ENCODE data around the gene ZER1. TPM values are rescaled to one million over a fixed set of nuclear protein-coding genes. Genes with fewer than 3 reads are reported as not detected.

ZER1 gene
- total RNA-seq, 1 donor from 2014 or later, result 24.2 TPM

DNA sequence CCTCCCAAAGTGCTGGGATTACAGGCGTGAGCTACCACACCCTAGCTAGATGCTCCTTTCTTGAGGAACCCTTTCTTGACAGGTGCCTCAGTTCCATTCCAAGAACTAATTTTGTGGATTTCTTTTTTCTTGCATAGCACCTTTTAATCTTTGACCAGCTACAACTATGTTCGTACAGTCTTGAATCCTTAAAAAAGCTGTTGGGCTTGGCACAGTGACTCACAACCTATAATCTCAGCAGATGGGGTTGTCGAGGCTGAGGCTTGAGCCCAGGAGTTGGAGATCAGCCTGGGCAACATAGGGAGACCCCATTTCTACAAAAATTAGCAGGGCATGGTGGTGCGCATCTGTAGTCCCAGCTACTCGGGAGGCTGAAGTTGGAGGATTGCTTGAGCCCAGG is 1.3 kb upstream of the ZER1 start:
- DNase-seq (ENCODE audit: low read depth), result no peak
- Histone ChIP-seq H3K36me3 (ENCODE audit: control insufficient read depth, insufficient read depth, low read length) (no peaks in the 10 kb centered on the region), H3K27me3 (ENCODE audit: control insufficient read depth, insufficient read depth, low read length) (no peaks in the 10 kb centered on the region), H3K4me3 (ENCODE audit: low read depth, low read length) (no peak overlapping the region)
- no peak for TF ChIP-seq CTCF (IDR thresholded peaks at IDR 0.05; ENCODE audit: insufficient read depth, low read length, poor library complexity, severe bottlenecking)

DNA sequence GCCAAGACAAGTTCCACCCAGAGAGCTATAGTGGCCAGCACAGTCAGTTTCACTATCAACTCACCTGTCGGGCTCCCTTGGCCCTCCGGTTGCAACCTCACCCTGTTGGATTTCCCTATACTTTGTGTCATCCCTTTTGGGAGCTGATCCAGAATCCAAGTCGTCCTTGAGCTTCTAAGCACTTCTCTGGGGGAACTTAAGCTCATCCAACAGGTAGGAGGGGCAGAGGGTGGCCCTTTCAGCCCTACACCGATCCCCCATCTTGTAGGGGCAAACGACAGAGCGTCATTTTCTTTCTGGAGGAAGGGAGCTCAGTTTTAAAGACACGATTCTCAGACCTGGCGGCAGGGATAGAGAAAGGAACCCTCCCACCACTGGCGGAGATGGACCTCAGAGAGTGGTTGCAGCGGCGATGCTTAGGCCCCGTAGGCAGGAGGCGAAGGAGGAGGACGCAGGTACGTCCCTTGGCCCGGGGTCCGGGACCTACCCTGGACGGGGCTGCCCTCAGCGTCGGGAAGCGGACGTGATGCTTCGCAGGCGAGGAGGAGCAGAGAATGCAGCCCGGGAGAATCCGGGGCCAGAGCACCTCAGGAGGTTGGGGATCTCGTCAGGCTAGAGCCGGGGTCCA is 519 bp downstream of the ZER1 start:
- TF ChIP-seq CTCF (IDR thresholded peaks at IDR 0.05; ENCODE audit: insufficient read depth, low read length, poor library complexity, severe bottlenecking), result no peak
- no peaks in the 10 kb centered on the region for H3K27me3 ChIP-seq (ENCODE audit: control insufficient read depth, insufficient read depth, low read length)
- DNase-seq (ENCODE audit: low read depth), result no peak
- no peaks in the 10 kb centered on the region for H3K36me3 ChIP-seq (ENCODE audit: control insufficient read depth, insufficient read depth, low read length)
- peak overlapping the region; percentile 98 for H3K4me3 ChIP-seq (ENCODE audit: low read depth, low read length)

- Histone ChIP-seq H3K27me3 (ENCODE audit: control insufficient read depth, insufficient read depth, low read length) (no peaks in the 10 kb centered on the region), H3K36me3 (ENCODE audit: control insufficient read depth, insufficient read depth, low read length) (no peaks in the 10 kb centered on the region), H3K4me3 (ENCODE audit: low read depth, low read length) (peak overlapping the region; percentile 98)
- DNase-seq (ENCODE audit: low read depth), result no peak
- TF ChIP-seq CTCF (IDR thresholded peaks at IDR 0.05; ENCODE audit: insufficient read depth, low read length, poor library complexity, severe bottlenecking), result no peak
Measured at GRCh38 chr9:128770286-128771030, 1.3 kb downstream of the ZER1 start.

GRCh38 chr9:128768606-128769005 is 3.1 kb downstream of the ZER1 start:
- no peak for DNase-seq (ENCODE audit: low read depth)

GRCh38 chr9:128765499-128765898 is 6.2 kb downstream of the ZER1 start:
- H3K27me3 ChIP-seq (ENCODE audit: control insufficient read depth, insufficient read depth, low read length), result no peaks in the 10 kb centered on the region
- DNase-seq (ENCODE audit: low read depth), result no peak
- no peaks in the 10 kb centered on the region for H3K36me3 ChIP-seq (ENCODE audit: control insufficient read depth, insufficient read depth, low read length)
- no peak overlapping the region for H3K4me3 ChIP-seq (ENCODE audit: low read depth, low read length)
- TF ChIP-seq CTCF (IDR thresholded peaks at IDR 0.05; ENCODE audit: insufficient read depth, low read length, poor library complexity, severe bottlenecking), result no peak

More at GRCh38 chr9:128768606-128769005, 3.1 kb downstream of the ZER1 start:
- Histone ChIP-seq H3K27me3 (ENCODE audit: control insufficient read depth, insufficient read depth, low read length) (no peaks in the 10 kb centered on the region), H3K4me3 (ENCODE audit: low read depth, low read length) (no peak overlapping the region), H3K36me3 (ENCODE audit: control insufficient read depth, insufficient read depth, low read length) (no peaks in the 10 kb centered on the region)
- TF ChIP-seq CTCF (IDR thresholded peaks at IDR 0.05; ENCODE audit: insufficient read depth, low read length, poor library complexity, severe bottlenecking), result no peak
